GM19043 (cell line): Measurements from ENCODE around the gene GPN3.
"Not testable (repeated sequence)": the region's sequence is repeated elsewhere in the genome, so short reads cannot be mapped to it uniquely, and the experiment has no call there.

Experiments used
- ATAC-seq: cut with Tn5 transposase; IDR thresholded peaks from one replicate; pipeline ENCODE4 v1.9.1; 2021; ENCODE audit warnings: low read depth; ENCODE audit not compliant: unreplicated experiment

Gene GPN3

GRCh38 chr12:110449799-110450497, 18.1 kb downstream of the GPN3 start, which contains the start of gene ARPC3:
Gene ARPC3 (minus strand): TSS chr12:110450337. CDS start chr12:110450260, 77 bp downstream.
- peak; percentile 88 for ATAC-seq

- no peak for ATAC-seq
Observed at GRCh38 chr12:110444455-110444854, 23.6 kb downstream of the GPN3 start.

- no peak for ATAC-seq
Observed at GRCh38 chr12:110436231-110436630, 31.8 kb downstream of the GPN3 start.

- no peak for ATAC-seq
Observed at GRCh38 chr12:110431957-110432587, 36.0 kb downstream of the GPN3 start.

GRCh38 chr12:110429676-110430075, 38.4 kb downstream of the GPN3 start:
- not testable (repeated sequence) for ATAC-seq

- no peak for ATAC-seq
Observed at GRCh38 chr12:110426406-110426805, 41.7 kb downstream of the GPN3 start.

GRCh38 chr12:110424237-110424636, 43.8 kb downstream of the GPN3 start:
- ATAC-seq, result no peak

- ATAC-seq, result no peak
Observed at GRCh38 chr12:110421701-110422100, 46.4 kb downstream of the GPN3 start.

- no peak for ATAC-seq
Observed at GRCh38 chr12:110421159-110421661, 46.8 kb downstream of the GPN3 start.

GRCh38 chr12:110420644-110421043, 47.4 kb downstream of the GPN3 start:
- not testable (repeated sequence) for ATAC-seq

GRCh38 chr12:110417113-110417512, 50.9 kb downstream of the GPN3 start:
- ATAC-seq, result not testable (repeated sequence)

- not testable (repeated sequence) for ATAC-seq
Observed at GRCh38 chr12:110410086-110410485, 58.0 kb downstream of the GPN3 start.

GRCh38 chr12:110405126-110405662, 62.9 kb downstream of the GPN3 start:
- not testable (repeated sequence) for ATAC-seq

- ATAC-seq, result no peak
Observed at GRCh38 chr12:110403976-110404682, 63.9 kb downstream of the GPN3 start.

- ATAC-seq, result peak; percentile 66
Observed at GRCh38 chr12:110403146-110403975, 64.7 kb downstream of the GPN3 start, which contains the start of gene ANAPC7. Gene ANAPC7 (minus strand): TSS chr12:110403708. CDS start chr12:110403627, 81 bp downstream.
